Neural progenitor cell (in vitro differentiated cells): ENCODE measurements around the gene HCN1. TPM values are rescaled to one million over a fixed set of nuclear protein-coding genes. Genes with fewer than 3 reads are reported as not detected.

Experiments used
- DNase-seq: peaks from one replicate; pipeline ENCODE4 v3.0.0-alpha.2; 2016; ENCODE audit warnings: low spot score
- H2AFZ ChIP-seq: fragments of 200-600 bp; sonication (generic); replicated peaks from 2 replicates; pipeline ENCODE4 v1.6.1; 2016; ENCODE audit warnings: antibody characterized with exemption
- H3F3A ChIP-seq: fragments of 200-600 bp; sonication (generic); 2 replicates; pipeline ENCODE4 v1.6.1; 2016; ENCODE audit warnings: antibody characterized with exemption, low read depth
- H3K27ac ChIP-seq: fragments of 200-600 bp; sonication (generic); 2 replicates; pipeline ENCODE4 v1.5.1; 2016; ENCODE audit warnings: mild to moderate bottlenecking
- H3K27me3 ChIP-seq: fragments of 200-600 bp; sonication (generic); 2 replicates; pipeline ENCODE4 v1.6.1; 2016; ENCODE audit warnings: mild to moderate bottlenecking, moderate library complexity
- H3K36me3 ChIP-seq: fragments of 200-600 bp; sonication (generic); 2 replicates; pipeline ENCODE4 v1.5.1; 2016
- H3K4me1 ChIP-seq: fragments of 200-600 bp; sonication (generic); 2 replicates; pipeline ENCODE4 v1.6.1; 2016; ENCODE audit warnings: mixed run types
- H3K4me2 ChIP-seq: fragments of 200-600 bp; sonication (generic); 2 replicates; pipeline ENCODE4 v1.6.1; 2016
- H3K4me3 ChIP-seq: fragments of 200-600 bp; sonication (generic); 2 replicates; pipeline ENCODE4 v1.5.1; 2016
- H3K79me2 ChIP-seq: fragments of 200-600 bp; sonication (generic); 2 replicates; pipeline ENCODE4 v1.6.1; 2016; ENCODE audit warnings: low read depth
- H3K9ac ChIP-seq: fragments of 200-600 bp; sonication (generic); 2 replicates; pipeline ENCODE4 v1.6.1; 2016
- H3K9me3 ChIP-seq: fragments of 200-600 bp; sonication (generic); 2 replicates; pipeline ENCODE4 v1.5.1; 2016; ENCODE audit warnings: low read depth
- H4K20me1 ChIP-seq: fragments of 200-600 bp; sonication (generic); 2 replicates; pipeline ENCODE4 v1.6.1; 2016; ENCODE audit warnings: low read depth
- H3K27ac Mint-ChIP-seq: 3 replicates; pipeline ENCODE4 v1.8.0; 2021; ENCODE audit warnings: mixed read lengths
- H3K27me3 Mint-ChIP-seq: 2 replicates; pipeline ENCODE4 v1.8.0; 2022; ENCODE audit warnings: low read depth, mild to moderate bottlenecking, inconsistent platforms, moderate library complexity, mixed read lengths; ENCODE audit not compliant: insufficient read depth
- H3K36me3 Mint-ChIP-seq: 3 replicates; pipeline ENCODE4 v1.8.0; 2021; ENCODE audit warnings: mixed read lengths
- H3K4me1 Mint-ChIP-seq: 3 replicates; pipeline ENCODE4 v1.8.0; 2021; ENCODE audit warnings: mixed read lengths
- H3K4me3 Mint-ChIP-seq: 3 replicates; pipeline ENCODE4 v1.8.0; 2021; ENCODE audit warnings: mild to moderate bottlenecking, moderate library complexity, mixed read lengths
- H3K9me3 Mint-ChIP-seq: 3 replicates; pipeline ENCODE4 v1.8.0; 2020; ENCODE audit warnings: mixed read lengths
- CTCF ChIP-seq: fragments of 200-600 bp; sonication (generic); IDR thresholded peaks from 2 replicates; pipeline ENCODE4 v1.5.1; 2017; ENCODE audit warnings: antibody characterized with exemption, mild to moderate bottlenecking
- EZH2 ChIP-seq: fragments of 200-600 bp; sonication (generic); IDR thresholded peaks from 2 replicates; pipeline ENCODE4 v1.6.1; 2017; ENCODE audit warnings: antibody characterized with exemption, mild to moderate bottlenecking, moderate library complexity
- EZH2phosphoT487 ChIP-seq: fragments of 200-600 bp; sonication (generic); IDR thresholded peaks from 2 replicates; pipeline ENCODE4 v1.6.1; 2017; ENCODE audit warnings: antibody characterized with exemption
- total RNA-seq: library from RNA; depleted of rRNA; stranded (reverse); fragments of >200 nt; gene quantifications from 2 replicates; pipeline ENCODE4 v1.2.3, GENCODE V29; 2015; ENCODE audit warnings: low replicate concordance

The HCN1 gene
- total RNA-seq, 1 donor from 2014 or later, result not detected

- Histone ChIP-seq H3K36me3 (no peaks in the 10 kb centered on the region), H3K27me3 (no peaks in the 10 kb centered on the region), H3K4me3 (no peak overlapping the region), H3F3A (peaks cover 16% of the 10 kb centered on the region), H3K4me1 (peaks cover 28% of the 10 kb centered on the region), H3K4me2 (no peak overlapping the region), H3K27ac (no peak overlapping the region), H3K9me3 (no peaks in the 10 kb centered on the region), H3K9ac (no peak overlapping the region), H3K79me2 (no peaks in the 10 kb centered on the region), H4K20me1 (no peaks in the 10 kb centered on the region), H2AFZ (peak overlapping the region; percentile 62)
- peaks cover 2% of the 10 kb centered on the region for H3K9me3 Mint-ChIP-seq
- TF ChIP-seq CTCF (no peak), EZH2phosphoT487 (no peak), EZH2 (no peak)
- no peak for DNase-seq
- H3K27ac Mint-ChIP-seq, result no peak overlapping the region
- H3K4me3 Mint-ChIP-seq, result no peak overlapping the region
- H3K27me3 Mint-ChIP-seq, result peaks cover 3% of the 10 kb centered on the region
- no peaks in the 10 kb centered on the region for H3K36me3 Mint-ChIP-seq
- H3K4me1 Mint-ChIP-seq, result peaks cover 17% of the 10 kb centered on the region
Measured at GRCh38 chr5:45414620-45415573, 281.3 kb downstream of the HCN1 start.

DNA sequence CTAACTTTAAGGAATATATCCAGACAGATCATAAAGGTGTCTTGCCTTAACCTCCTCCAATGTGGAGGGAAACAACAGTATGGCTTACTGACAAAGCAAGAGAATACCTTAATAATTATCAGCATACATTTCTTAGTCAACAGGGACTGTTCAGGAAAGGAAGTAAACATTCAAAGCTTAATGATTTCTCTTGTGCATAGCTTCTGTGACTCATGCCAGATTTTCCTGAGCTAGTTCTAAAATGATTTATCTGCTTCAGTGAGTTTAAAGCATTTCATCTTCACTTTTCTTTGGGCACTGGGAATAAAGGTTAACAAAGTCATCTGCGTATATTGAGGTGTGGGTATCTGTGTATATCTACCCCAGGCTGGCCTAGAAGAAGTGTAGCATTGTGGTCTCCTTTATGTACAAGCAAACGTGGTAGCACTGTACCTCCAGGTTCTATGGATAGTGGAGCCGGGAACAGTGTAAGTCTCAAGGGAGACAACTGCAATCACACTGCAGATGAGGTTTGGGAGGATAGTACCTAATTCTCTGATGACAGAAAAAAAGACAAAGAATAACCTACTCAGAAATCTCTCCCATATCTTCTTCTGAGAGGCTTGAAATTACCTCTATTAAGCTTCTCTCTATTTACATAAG, 284.1 kb downstream of the HCN1 start:
- Histone ChIP-seq H4K20me1 (no peaks in the 10 kb centered on the region), H3K9me3 (no peaks in the 10 kb centered on the region), H3F3A (no peaks in the 10 kb centered on the region), H3K9ac (no peak overlapping the region), H3K4me3 (no peak overlapping the region), H3K36me3 (no peaks in the 10 kb centered on the region), H3K27me3 (no peaks in the 10 kb centered on the region), H3K4me2 (no peak overlapping the region), H3K79me2 (no peaks in the 10 kb centered on the region), H3K4me1 (peaks cover 8% of the 10 kb centered on the region), H2AFZ (peak overlapping the region; percentile 65), H3K27ac (no peak overlapping the region)
- peaks cover 5% of the 10 kb centered on the region for H3K27me3 Mint-ChIP-seq
- no peak for DNase-seq
- no peak for TF ChIP-seq EZH2
- H3K4me3 Mint-ChIP-seq, result no peak overlapping the region
- no peak overlapping the region for H3K27ac Mint-ChIP-seq
- peaks cover 12% of the 10 kb centered on the region for H3K4me1 Mint-ChIP-seq
- H3K36me3 Mint-ChIP-seq, result no peaks in the 10 kb centered on the region
- peaks cover 2% of the 10 kb centered on the region for H3K9me3 Mint-ChIP-seq

GRCh38 chr5:45410304-45410995, 285.7 kb downstream of the HCN1 start:
- H3K27ac Mint-ChIP-seq, result no peak overlapping the region
- Histone ChIP-seq H3K9ac (no peak overlapping the region), H3K79me2 (no peaks in the 10 kb centered on the region), H3F3A (no peaks in the 10 kb centered on the region), H3K4me3 (no peak overlapping the region), H3K36me3 (no peaks in the 10 kb centered on the region), H3K27ac (no peak overlapping the region), H2AFZ (peak overlapping the region; percentile 89), H4K20me1 (no peaks in the 10 kb centered on the region), H3K27me3 (no peaks in the 10 kb centered on the region), H3K4me1 (peaks cover 8% of the 10 kb centered on the region), H3K9me3 (no peaks in the 10 kb centered on the region), H3K4me2 (no peak overlapping the region)
- TF ChIP-seq EZH2 (no peak), EZH2phosphoT487 (no peak), CTCF (no peak)
- H3K27me3 Mint-ChIP-seq, result peaks cover 5% of the 10 kb centered on the region
- no peak for DNase-seq
- no peaks in the 10 kb centered on the region for H3K36me3 Mint-ChIP-seq
- peaks cover 2% of the 10 kb centered on the region for H3K9me3 Mint-ChIP-seq
- H3K4me3 Mint-ChIP-seq, result no peak overlapping the region
- peaks cover 12% of the 10 kb centered on the region for H3K4me1 Mint-ChIP-seq
